H7 (cell line): ENCODE results near the gene THNSL1. TPM values are rescaled to one million over a fixed set of nuclear protein-coding genes. Genes with fewer than 3 reads are reported as not detected.

ENCODE experiments used
- DNase-seq: peaks from one replicate; pipeline ENCODE4 v3.0.0; 2012
- H3K27me3 ChIP-seq: 2 replicates; pipeline ENCODE4 v1.6.0; 2011; ENCODE audit warnings: mild to moderate bottlenecking, low read length; ENCODE audit not compliant: control insufficient read depth, insufficient read depth
- H3K36me3 ChIP-seq: replicated peaks from 2 replicates; pipeline ENCODE4 v1.5.1; 2011; ENCODE audit warnings: low read length; ENCODE audit not compliant: control insufficient read depth, insufficient read depth
- H3K4me3 ChIP-seq: 2 replicates; pipeline ENCODE4 v1.5.1; 2011; ENCODE audit warnings: low read depth, mild to moderate bottlenecking, control low read depth, low read length, moderate library complexity; ENCODE audit not compliant: insufficient read depth
- total RNA-seq: library from RNA; depleted of rRNA; stranded (reverse); fragments of >200 nt; shearing (Covaris generic); gene quantifications from 2 replicates; pipeline ENCODE4 v1.2.3, GENCODE V29; 2014

THNSL1 gene
- total RNA-seq, 1 experiment from 2014 or later: 5.9 TPM

DNA sequence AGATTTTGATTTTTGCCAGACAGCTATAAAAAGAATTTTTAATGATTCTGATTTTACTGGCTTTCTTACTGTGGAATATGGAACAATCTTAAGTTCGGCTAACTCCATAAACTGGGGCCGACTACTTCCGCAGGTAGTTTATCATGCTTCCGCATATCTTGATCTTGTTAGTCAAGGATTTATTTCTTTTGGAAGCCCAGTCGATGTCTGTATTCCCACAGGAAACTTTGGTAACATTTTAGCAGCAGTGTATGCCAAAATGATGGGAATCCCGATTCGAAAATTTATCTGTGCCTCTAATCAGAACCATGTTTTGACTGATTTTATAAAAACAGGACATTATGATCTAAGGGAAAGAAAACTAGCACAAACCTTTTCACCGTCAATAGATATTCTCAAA, 8.1 kb downstream of the THNSL1 start:
- Histone ChIP-seq H3K27me3 (no peaks in the 10 kb centered on the region), H3K4me3 (no peak overlapping the region), H3K36me3 (no peaks in the 10 kb centered on the region)
- DNase-seq: no peak

DNA sequence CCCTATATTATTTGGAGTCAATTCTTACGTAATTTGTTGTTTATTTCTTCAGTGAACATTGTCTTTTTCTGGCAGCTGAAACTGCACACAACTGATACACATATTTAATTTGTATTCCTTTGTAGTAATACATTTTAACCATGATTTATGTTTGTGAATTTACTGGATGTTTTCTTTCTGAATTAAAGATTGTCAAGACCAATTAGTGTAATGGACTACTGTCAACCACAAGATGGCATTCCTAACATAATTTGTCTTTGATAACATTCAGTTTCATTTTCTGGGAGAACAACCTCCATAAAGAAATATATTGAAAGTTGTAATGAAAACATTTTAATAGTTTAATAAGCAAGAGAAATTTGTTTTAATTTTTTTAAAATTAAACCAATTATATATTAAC, 10.1 kb downstream of the THNSL1 start:
- no peak for DNase-seq
- no peaks in the 10 kb centered on the region for H3K36me3 ChIP-seq
- H3K27me3 ChIP-seq: no peaks in the 10 kb centered on the region
- no peak overlapping the region for H3K4me3 ChIP-seq

DNA sequence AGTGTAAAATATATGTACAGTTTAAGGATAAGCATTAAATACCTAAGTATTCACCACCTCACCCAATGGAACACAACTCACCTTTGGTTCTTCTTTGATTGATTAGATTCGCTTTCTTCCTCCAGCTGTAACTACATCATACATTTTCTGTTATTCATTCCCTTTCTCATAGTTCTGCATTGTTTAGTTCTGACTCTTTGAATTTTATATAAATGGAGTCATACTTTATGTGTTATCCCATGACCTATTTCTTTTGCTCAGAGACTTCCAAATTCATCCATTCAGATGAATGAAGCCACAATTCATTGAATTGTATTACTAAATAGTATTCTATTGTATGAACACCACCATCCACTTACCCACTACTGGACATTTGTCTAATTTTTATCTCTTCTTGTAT, 12.3 kb downstream of the THNSL1 start:
- Histone ChIP-seq H3K27me3 (no peaks in the 10 kb centered on the region), H3K36me3 (no peaks in the 10 kb centered on the region), H3K4me3 (no peak overlapping the region)
- DNase-seq: no peak

DNA sequence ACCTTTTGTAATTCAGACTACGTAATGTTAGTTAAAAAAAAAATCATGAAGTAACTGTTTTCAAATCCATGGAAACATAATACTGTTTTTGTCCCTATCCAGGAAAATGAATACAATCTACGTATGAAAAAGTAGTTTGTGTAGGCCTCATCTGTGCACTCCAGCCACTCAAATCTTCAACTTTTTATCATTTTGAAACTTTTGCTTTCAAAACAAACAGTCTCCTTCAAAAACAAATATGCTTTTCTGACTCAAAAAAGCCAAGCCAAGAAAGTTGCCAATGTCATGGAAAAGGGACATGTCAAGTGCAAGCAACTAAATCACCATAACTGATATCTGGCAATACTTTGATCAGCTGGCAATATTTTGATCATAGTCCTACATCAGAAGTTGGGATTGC, 13.1 kb downstream of the THNSL1 start:
- Histone ChIP-seq H3K36me3 (no peaks in the 10 kb centered on the region), H3K27me3 (no peaks in the 10 kb centered on the region), H3K4me3 (no peak overlapping the region)
- DNase-seq: no peak

DNA sequence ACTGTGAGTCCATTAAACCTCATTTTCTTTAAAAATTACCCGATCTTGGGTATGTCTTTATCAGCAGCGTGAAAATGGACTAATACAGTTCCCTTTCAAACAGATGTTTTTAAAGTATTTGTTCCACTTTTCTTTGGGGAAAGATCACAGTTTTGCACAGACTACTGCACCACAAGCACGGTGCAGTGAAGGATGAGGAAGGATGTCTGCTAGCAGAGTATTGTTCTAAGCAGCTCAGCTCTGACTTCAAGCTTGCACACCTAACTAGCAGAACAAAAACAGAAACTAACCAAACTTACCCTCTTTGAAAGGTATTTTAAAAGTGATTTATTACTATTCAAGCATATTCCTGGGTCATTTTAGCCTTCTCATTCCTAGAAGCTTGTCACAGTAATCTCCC, 20.0 kb downstream of the THNSL1 start:
- Histone ChIP-seq H3K4me3 (no peak overlapping the region), H3K27me3 (no peaks in the 10 kb centered on the region), H3K36me3 (no peaks in the 10 kb centered on the region)
- no peak for DNase-seq

DNA sequence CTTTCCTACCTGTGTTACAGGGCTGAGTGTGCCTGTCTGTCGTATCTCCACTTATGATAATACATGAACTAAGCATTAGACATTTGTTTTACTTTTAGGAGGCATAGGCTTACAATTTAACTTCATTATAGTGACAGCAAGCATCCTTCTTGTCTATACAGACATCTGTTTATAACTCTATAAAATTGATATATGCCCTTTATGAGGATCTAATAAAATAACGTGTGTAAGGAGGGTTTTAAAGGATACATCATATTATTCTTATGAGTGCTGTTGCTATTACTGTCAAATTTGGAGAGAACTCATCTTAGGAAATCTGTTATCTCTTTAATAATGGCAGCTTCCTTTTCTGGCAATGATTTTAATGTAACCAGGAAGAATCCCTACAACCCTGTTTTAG, 21.9 kb downstream of the THNSL1 start:
- H3K36me3 ChIP-seq: no peaks in the 10 kb centered on the region
- H3K27me3 ChIP-seq: no peaks in the 10 kb centered on the region
- H3K4me3 ChIP-seq: no peak overlapping the region
- no peak for DNase-seq

DNA sequence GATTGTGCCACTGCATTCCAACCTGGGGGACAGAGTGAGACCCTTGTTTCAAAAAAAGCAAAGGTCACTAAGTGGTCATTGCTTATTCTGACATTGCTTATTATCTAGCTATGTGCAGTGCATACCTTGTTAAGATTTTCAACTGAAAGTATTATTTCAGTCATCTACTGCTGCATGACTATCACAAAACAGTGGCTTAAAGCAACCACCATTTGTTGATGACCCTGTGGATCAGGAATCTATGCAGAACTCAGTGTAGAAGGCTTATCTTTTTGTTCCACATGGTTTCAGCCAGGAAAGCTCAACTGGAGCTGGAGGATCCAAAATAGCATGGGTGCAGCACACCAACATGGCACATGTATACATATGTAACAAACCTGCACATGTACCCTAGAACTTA, 23.1 kb downstream of the THNSL1 start:
- DNase-seq: no peak
- H3K36me3 ChIP-seq: no peaks in the 10 kb centered on the region
- no peaks in the 10 kb centered on the region for H3K27me3 ChIP-seq
- H3K4me3 ChIP-seq: no peak overlapping the region

DNA sequence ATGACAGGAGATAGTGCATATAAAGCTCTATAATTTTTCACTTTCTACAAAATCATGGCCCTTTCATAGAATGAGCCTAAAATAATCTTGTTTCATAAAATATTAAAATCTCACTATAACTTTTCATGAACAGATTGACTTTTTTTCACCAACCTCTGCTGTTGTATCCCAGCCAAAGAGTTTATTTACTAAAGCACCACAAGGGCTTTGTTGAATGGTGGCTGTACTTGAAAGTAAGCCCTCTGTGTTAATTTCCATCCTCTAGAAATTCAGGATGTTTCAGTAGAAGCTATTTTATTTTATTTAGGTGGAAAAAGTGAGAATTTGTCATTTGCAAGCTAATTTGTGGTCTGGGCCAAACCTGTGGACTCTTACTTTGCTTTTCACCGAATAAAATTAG, 30.2 kb downstream of the THNSL1 start:
- no peaks in the 10 kb centered on the region for H3K36me3 ChIP-seq
- DNase-seq: no peak
- H3K27me3 ChIP-seq: no peaks in the 10 kb centered on the region
- H3K4me3 ChIP-seq: no peak overlapping the region

DNA sequence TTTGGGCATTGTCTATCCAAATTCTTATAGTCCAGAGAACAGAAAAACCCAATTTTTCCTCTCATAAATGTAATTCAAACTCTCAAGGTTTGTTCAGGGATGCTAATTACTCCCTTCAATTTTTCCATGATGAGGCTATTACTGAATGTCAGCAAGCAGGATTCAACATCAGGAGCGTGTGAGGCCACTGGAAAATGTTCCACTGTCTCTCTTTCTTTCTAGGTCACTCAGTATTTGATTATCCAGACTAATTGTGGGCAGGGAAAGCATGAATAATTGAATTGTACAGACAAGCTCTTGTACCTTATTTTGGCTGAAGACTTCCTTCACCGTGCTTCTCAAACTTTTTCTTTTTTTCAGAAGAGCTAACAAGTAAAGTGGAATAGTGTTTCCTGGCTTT, 30.7 kb downstream of the THNSL1 start:
- H3K36me3 ChIP-seq: no peaks in the 10 kb centered on the region
- no peaks in the 10 kb centered on the region for H3K27me3 ChIP-seq
- no peak for DNase-seq
- H3K4me3 ChIP-seq: no peak overlapping the region

DNA sequence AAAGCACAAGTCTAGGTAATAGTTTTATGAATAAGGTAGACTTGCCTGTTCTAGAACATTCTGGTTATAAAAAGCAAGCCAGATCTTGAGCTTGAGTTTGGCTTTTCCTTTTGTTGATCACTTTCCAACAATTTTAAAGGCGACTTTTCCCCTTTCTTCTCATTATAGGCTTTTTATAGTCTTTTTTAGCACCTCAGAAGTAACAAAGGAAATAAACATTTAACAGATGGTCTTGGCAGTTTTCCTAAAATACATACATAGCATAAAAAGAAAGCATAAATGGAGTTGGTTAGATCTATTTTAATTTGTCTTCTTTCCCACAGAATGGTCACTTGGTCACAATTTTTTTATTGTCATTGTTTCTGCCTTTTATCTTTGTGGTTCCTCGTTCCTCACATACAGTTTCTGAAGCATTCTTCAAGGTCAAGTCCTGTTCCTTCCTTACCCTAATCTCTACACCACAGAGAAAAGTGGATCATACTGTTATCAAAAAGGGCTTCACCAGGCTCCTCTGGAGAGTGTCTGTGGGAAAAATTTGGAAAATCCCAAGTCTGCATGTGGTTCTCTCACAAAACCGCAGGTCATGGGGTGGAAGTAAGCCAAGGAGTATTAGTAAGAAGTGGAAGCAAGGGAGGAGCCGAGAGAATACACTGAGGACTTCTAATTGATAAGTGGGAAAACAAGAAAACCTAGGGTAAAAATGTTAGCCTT, 31.3 kb downstream of the THNSL1 start:
- no peaks in the 10 kb centered on the region for H3K27me3 ChIP-seq
- no peaks in the 10 kb centered on the region for H3K36me3 ChIP-seq
- DNase-seq: no peak
- no peak overlapping the region for H3K4me3 ChIP-seq

DNA sequence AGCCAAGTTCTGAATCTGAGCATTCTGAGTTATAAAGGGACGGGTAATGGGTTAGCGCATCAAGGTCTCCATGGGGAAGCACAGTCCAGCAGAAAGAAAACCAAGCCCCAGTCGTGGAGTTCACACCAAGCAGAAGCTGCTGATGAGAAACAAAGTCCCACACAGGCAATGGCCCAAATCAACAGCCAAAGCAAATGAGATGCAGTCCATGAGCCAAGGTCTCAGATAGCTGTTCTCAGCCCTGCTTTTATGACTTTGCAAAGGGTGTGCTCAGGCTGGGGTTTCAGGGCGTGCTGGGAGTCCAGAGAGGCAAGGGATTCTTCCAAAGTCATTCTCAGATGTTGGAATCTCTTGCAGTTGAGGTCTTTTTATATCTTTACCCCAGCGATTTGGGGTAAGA, 32.0 kb downstream of the THNSL1 start:
- Histone ChIP-seq H3K4me3 (no peak overlapping the region), H3K36me3 (no peaks in the 10 kb centered on the region), H3K27me3 (no peaks in the 10 kb centered on the region)

DNA sequence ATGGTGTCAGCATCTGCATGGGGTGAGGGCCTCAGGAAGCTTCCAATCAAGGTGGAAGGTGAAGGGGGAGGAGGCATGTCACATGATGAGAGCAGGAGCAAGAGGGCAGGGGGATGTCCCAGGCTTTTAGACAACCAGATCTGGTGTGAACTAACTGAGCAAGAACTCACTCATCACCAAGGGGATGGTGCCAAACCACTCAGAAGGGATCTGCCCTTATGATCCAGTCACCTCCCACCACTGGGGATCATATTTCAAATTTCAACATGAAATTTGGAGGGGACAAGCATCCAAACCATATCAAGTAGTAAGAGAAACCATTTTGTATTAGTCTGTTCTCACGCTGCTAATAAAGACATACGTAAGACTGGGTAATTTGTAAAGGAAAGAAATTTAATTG, 33.6 kb downstream of the THNSL1 start:
- DNase-seq: no peak
- no peaks in the 10 kb centered on the region for H3K36me3 ChIP-seq
- H3K4me3 ChIP-seq: no peak overlapping the region

More for the DNA sequence above, 32.0 kb downstream of the THNSL1 start:
- DNase-seq: no peak

DNA sequence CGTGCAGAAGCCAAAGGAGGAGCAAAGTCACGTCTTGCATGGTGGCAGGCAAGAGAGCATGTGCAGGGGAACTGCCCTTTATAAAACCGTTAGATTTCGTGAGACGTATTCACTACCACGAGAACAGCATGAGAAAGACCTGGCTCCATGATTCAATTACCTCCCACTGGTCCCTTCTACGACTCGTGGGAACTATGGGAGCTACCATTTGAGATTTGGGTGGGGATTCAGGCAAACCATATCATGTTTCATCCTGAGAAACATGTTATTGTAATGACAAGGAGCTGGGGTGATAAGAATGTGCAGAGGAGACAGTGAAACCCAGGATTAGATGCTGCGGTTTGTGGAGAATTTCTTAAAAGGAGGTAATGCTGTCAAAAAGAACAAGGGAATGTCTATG, 34.0 kb downstream of the THNSL1 start:
- Histone ChIP-seq H3K36me3 (no peaks in the 10 kb centered on the region), H3K4me3 (no peak overlapping the region), H3K27me3 (no peaks in the 10 kb centered on the region)
- no peak for DNase-seq

More for the DNA sequence above, 33.6 kb downstream of the THNSL1 start:
- no peaks in the 10 kb centered on the region for H3K27me3 ChIP-seq

DNA sequence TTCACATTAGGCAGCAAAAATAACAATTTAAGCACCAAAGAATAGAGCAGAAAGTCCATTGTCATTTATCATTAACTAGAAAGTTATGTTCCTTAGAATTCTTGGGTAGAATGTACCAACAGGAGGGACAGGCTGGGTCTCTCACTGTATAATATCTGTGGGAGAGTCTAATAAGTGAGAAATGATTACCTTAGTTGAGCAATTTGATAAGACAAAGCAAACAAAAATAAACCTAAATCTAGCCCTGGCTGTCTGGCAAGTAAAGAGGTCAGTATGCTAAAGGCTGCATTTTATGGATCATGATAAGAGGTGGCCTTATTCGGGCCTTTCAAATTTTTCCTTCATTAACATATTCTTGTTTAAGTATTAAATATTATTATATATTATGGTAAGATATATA, 35.6 kb downstream of the THNSL1 start:
- H3K36me3 ChIP-seq: no peaks in the 10 kb centered on the region
- H3K27me3 ChIP-seq: no peaks in the 10 kb centered on the region
- DNase-seq: no peak
- H3K4me3 ChIP-seq: no peak overlapping the region

DNA sequence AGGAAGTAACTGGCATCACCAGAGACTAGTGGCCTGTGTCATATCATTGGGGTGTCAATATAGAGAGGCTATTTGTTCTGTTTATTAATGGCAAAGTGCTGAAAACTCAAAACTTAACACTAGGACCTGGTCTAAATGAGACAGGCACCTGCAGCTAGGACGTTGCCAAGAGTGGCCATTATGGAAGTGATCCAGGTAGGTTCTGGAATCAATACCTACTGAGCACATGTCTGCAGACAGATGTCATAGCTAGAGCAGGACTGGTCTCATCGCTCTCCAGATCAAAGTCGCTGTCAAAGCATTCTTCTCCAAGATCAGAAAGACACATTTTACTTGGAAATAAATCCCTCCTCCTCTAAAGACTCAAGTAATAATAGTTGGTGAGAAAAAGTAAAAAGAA, 40.3 kb downstream of the THNSL1 start:
- Histone ChIP-seq H3K4me3 (no peak overlapping the region), H3K36me3 (no peaks in the 10 kb centered on the region), H3K27me3 (no peaks in the 10 kb centered on the region)
- DNase-seq: no peak

DNA sequence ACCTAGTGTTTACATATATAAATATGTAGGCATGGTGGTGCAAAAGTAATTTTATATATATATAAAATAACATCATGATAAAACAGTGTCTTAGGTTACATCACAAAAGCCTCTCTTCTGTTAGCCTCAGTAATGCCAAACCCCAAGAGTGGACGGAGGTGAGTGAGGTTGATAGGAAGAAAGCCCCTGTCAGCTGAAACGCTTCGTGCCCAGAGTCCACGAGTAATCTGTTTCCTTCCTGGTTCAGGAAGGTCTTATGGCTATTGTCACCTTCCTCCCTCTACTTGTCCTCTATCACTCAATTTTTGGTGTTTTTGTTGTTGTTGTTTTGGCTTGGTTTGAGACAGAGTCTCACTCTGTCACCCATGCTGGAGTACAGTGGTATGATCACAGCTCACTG, 41.5 kb downstream of the THNSL1 start:
- Histone ChIP-seq H3K36me3 (no peaks in the 10 kb centered on the region), H3K27me3 (no peaks in the 10 kb centered on the region), H3K4me3 (no peak overlapping the region)
- no peak for DNase-seq
